Heart right ventricle (tissue), 16 donors: ENCODE data around the gene SMAD3. TPM values are rescaled to one million over a fixed set of nuclear protein-coding genes. Genes with fewer than 3 reads are reported as not detected.

Experiments
- ATAC-seq, 8 donors: fragments of 200-7000 bp; cut with Tn5 transposase; one replicate each; pipeline ENCODE4 v1.9.1; 2020; ENCODE audit warnings: mild to moderate bottlenecking in 8 of 8, moderate library complexity in 8 of 8, moderate number of reproducible peaks in 1 of 8
- DNase-seq, 2 donors: peaks; one replicate each; pipeline ENCODE4 v3.0.0-alpha.2; 2020
- H3K27ac ChIP-seq, 10 donors: fragments of 200-600 bp; sonication (generic) in 2 of 10; one replicate each; pipeline versions ENCODE4 v1.5.0 to v1.8.0; 2020 to 2022; ENCODE audit warnings: mild to moderate bottlenecking in 3 of 10
- H3K27me3 ChIP-seq, 7 donors: fragments of 200-600 bp; one replicate each; pipeline ENCODE4 v1.8.0; 2021 to 2022; ENCODE audit warnings: mild to moderate bottlenecking in 2 of 7
- H3K36me3 ChIP-seq, 9 donors: fragments of 200-600 bp; sonication (generic) in 1 of 9; one replicate each; pipeline versions ENCODE4 v1.5.0 to v1.8.0; 2020 to 2022; ENCODE audit warnings: mild to moderate bottlenecking in 2 of 9
- H3K4me1 ChIP-seq, 9 donors: fragments of 200-600 bp; sonication (generic) in 1 of 9; one replicate each; pipeline versions ENCODE4 v1.5.0 to v1.8.0; 2020 to 2022; ENCODE audit warnings: mild to moderate bottlenecking in 4 of 9
- H3K4me3 ChIP-seq, 10 donors: fragments of 200-600 bp; sonication (generic) in 2 of 10; one replicate each; pipeline versions ENCODE4 v1.5.0 to v1.8.0; 2020 to 2022; ENCODE audit warnings: mild to moderate bottlenecking in 7 of 10, moderate library complexity in 2 of 10
- H3K9me3 ChIP-seq, 11 donors: fragments of 200-600 bp in 10 of 11; sonication (generic) in 2 of 11; one replicate each; pipeline versions ENCODE4 v1.5.0 to v1.8.0; 2013 to 2022; ENCODE audit warnings: mild to moderate bottlenecking in 2 of 11, control low read depth in 1 of 11, moderate library complexity in 1 of 11
- WGBS, 2 donors: extraction: QIAGEN DNeasy Blood & Tissue Kit; methylation state at CpG; one replicate each; pipeline ENCODE4 v1.1.7; 2013; ENCODE audit warnings: inconsistent platforms in 1 of 2; 5-methylcytosine and 5-hydroxymethylcytosine counted together
- intact Hi-C, 10 donors: fragments of 100-400 bp; cut with DNase I; formaldehyde crosslinking; loops; one replicate each; pipeline versions ENCODE4 v1.11.1 to v1.14.2; 2022
- polyA plus RNA-seq, 2 donors: library from polyadenylated mRNA; stranded (reverse); fragments of 200-250 nt; gene quantifications; one replicate each; pipeline ENCODE4 v1.2.3, GENCODE V29; 2013
- total RNA-seq, 10 donors: library from RNA; stranded (reverse); fragmentation: NEBNext Ultra II Directional in 3 of 10; extraction: Animal tissue kit (Norgen Biotek cat#: 25700) in 3 of 10; gene quantifications; one replicate each; pipeline versions ENCODE4 v1.2.1 to v1.2.4, GENCODE V29; 2021 to 2023
- TF ChIP-seq, protein P1 (sequence below), 9 donors: fragments of 200-600 bp; sonication (generic) in 2 of 9; IDR thresholded peaks; one replicate each; pipeline versions ENCODE4 v1.5.0 to v1.8.0; 2021 to 2022; ENCODE audit warnings: antibody characterized with exemption in 9 of 9, mild to moderate bottlenecking in 5 of 9, moderate library complexity in 1 of 9
- donor health status: Arrhythmogenic right ventricular cardiomyopathy.
- donor health status: ischemic (EF 13 %, LVEDD 7.1; RV severe dilation, severe dysfunction).
- donor health status: healthy with polysubstance abuse.
- donor health status: DM: no; HTN: yes; CAD: no.
- donor health status: DM: no; HTN: no; CAD: no.
- donor health status: ischemic (EF 25% LVEDD 6.9; RV normal size, moderate dysfunction).
- donor health status: ischemic (EF 25% LVEDD 5.7; RV mildly dilated, moderate dysfunction).
- donor health status: healthy.
- donor health status: DM: yes; HTN: yes; CAD: no.
- donor health status: Ischemic cardiomyopathy.
- donor health status: ischemic (EF 35%, LVEDD 5.7; RV mildly dilated, moderate dysfunction).
- donor health status: nonischemic (EF 11% LVEDD 7.7; RV severe dilation, severe dysfunction).
- donor health status: DM: yes; HTN: yes; CAD: no.
- donor health status: PGD.
- donor health status: ischemic (EF 29% LVEDD 5.4; RV normal size, mild dysfunction).
- donor health status: nonischemic (EF 23%, LVEDD 6.1; RV moderate dilation, normal function).

SMAD3 gene
- total and polyA plus RNA-seq, 12 donors, result 6.2 to 44.8 (median 15.5) TPM

DNA sequence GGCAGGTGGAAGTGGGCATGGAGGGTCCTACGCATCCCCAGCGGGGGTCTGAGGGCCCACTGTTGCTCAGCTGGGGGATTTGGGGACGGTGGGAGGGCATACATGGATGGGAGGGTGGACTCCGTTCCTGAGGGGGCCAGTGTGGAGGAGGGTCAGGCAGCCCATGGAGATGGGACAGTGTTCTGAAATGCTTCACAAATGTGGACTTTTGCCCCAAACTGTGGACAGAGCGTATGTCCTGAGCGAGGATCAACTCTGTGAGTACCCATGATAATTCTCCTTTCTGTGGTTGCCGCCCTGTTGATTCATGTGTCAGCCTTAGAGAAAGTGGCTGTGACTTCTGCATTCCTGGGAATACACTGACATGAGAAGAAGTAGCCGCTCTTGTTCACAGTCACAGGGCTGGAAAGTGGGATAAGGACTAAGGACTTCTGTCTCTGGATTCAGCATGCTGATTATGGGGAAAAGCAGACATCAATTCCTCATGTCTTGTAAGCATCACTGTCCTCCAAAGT is 33.4 kb downstream of the SMAD3 start:
- DNase-seq, result no peak
- WGBS, 2 donors, result 70 to 71% methylated on average over 8 of the region's 8 CpGs
- peak overlapping the region in 8 of 10 donors; percentile 18 to 81 (median 60) for H3K27ac ChIP-seq
- H3K4me3 ChIP-seq, result peak overlapping the region in 2 of 10 donors; percentile 6 to 19
- peak in 6 of 8 donors; percentile 7 to 31 (median 18) for ATAC-seq
- H3K36me3 ChIP-seq, result peaks cover 0 to 12% (median 0%) of the 10 kb centered on the region in 9 donors
- no peaks in the 10 kb centered on the region for H3K9me3 ChIP-seq
- H3K4me1 ChIP-seq, result peaks cover 6 to 90% (median 44%) of the 10 kb centered on the region in 9 donors
- intact Hi-C loops, result no loop called here
- no peaks in the 10 kb centered on the region for H3K27me3 ChIP-seq
- TF ChIP-seq, protein P1, sequence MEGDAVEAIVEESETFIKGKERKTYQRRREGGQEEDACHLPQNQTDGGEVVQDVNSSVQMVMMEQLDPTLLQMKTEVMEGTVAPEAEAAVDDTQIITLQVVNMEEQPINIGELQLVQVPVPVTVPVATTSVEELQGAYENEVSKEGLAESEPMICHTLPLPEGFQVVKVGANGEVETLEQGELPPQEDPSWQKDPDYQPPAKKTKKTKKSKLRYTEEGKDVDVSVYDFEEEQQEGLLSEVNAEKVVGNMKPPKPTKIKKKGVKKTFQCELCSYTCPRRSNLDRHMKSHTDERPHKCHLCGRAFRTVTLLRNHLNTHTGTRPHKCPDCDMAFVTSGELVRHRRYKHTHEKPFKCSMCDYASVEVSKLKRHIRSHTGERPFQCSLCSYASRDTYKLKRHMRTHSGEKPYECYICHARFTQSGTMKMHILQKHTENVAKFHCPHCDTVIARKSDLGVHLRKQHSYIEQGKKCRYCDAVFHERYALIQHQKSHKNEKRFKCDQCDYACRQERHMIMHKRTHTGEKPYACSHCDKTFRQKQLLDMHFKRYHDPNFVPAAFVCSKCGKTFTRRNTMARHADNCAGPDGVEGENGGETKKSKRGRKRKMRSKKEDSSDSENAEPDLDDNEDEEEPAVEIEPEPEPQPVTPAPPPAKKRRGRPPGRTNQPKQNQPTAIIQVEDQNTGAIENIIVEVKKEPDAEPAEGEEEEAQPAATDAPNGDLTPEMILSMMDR (IDR thresholded peaks at IDR 0.05), result no peak

DNA sequence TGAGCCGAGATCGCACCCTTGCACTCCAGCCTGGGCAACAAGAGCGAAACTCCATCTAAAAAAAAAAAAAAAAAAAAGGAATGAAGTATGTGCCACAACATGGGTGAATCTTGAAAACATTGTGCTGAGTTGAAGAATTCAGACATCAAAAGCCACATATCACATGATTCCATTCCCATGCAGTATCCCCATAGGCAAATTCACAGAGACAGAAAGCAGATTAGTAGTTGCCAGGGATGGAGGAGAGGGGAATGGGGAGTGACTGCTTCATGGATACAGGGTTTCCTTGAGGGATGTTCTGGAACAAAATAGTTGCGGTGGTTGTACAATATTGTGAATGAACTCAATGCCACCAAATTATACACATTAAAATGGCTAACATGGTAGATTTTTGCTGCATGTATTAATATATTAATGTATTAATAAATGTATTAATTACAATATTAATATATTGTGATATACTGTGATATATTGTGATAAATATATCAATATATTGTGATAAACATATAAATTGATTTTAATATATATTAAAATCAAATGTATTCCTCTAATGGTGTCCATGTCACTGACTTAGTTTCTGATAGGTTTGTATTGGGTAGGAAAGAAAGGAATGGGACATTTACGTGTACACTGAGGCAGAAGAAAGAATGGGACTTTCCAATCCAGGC is 34.9 kb downstream of the SMAD3 start:
- WGBS, 2 donors, result 73 to 80% methylated on average over 5 of the region's 5 CpGs

DNA sequence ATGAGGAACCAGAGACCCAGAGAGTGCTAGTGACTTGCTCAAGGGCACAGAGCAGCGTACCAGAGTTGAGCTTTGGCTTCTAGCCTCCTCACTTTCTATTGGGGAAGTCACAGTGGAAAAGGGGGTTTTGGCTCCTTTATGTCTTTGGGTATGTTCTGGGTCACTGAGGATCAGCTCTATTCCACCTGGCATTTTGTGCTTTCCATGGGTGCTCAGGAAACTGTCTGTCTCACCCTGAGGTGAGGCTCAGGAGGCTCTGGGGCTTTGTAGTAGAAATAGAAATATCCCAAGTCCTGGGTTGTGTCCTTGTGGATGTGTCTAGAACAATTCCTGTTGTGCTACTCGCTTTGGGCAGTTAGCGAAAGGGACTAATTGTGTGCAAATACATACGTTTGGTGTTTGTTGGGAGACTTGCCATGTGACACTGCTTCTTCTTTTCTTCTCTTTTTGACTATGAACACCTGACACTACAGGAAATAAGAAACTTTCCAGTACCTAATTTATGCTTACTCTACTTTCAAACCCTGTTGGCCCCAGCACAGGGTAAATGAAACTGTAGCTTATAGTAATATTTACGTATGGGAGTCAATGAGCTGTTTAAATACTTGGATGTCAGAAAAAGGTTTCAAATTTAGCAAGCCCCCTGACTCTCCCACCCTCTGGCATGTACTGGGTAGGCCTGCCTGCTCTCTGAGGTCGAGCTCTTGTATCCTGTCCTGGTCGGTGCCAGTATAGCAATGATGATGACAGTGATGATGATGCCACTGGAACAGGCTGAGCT is 35.6 kb downstream of the SMAD3 start:
- WGBS, 2 donors, result 91 to 96% methylated on average over 7 of the region's 7 CpGs
- Histone ChIP-seq H3K27me3 (no peaks in the 10 kb centered on the region), H3K4me3 (no peak overlapping the region), H3K4me1 (peaks cover 16 to 99% (median 64%) of the 10 kb centered on the region in 9 donors), H3K9me3 (no peaks in the 10 kb centered on the region), H3K27ac (peak overlapping the region in 1 of 10 donors; percentile 70), H3K36me3 (no peaks in the 10 kb centered on the region)
- intact Hi-C loops, result loop anchor here in 3 of 10 donors (5.0 to 10.0 kb wide), 3 partner anchors 34 to 84 kb away; partner anchors contain the start of gene SMAD3 (in 1 of the 3)
- ATAC-seq, result no peak
- no peak for DNase-seq
- TF ChIP-seq, protein P1 (IDR thresholded peaks at IDR 0.05), result no peak

More for the DNA sequence above, 34.9 kb downstream of the SMAD3 start:
- Histone ChIP-seq H3K4me3 (no peak overlapping the region), H3K27ac (peak overlapping the region in 1 of 10 donors; percentile 70), H3K9me3 (no peaks in the 10 kb centered on the region), H3K27me3 (no peaks in the 10 kb centered on the region), H3K4me1 (peaks cover 11 to 96% (median 56%) of the 10 kb centered on the region in 9 donors), H3K36me3 (no peaks in the 10 kb centered on the region)
- ATAC-seq (no peak), DNase-seq (no peak)
- TF ChIP-seq, protein P1 (IDR thresholded peaks at IDR 0.05), result no peak
- intact Hi-C loops, result loop anchor here in 3 of 10 donors (5.0 to 10.0 kb wide), 3 partner anchors 33 to 85 kb away; partner anchors contain the start of gene SMAD3 (in 1 of the 3)
